Measurements from ENCODE around the gene COL4A6.

The COL4A6 gene

GRCh38 chrX:108299101-108299591 lies 139.1 kb downstream of the COL4A6 start:
- DNase-seq (ENCODE audit: low read depth, low spot score), result peak; percentile 9
- H3K4me3 ChIP-seq (ENCODE audit: low read length), result no peak overlapping the region

DNA sequence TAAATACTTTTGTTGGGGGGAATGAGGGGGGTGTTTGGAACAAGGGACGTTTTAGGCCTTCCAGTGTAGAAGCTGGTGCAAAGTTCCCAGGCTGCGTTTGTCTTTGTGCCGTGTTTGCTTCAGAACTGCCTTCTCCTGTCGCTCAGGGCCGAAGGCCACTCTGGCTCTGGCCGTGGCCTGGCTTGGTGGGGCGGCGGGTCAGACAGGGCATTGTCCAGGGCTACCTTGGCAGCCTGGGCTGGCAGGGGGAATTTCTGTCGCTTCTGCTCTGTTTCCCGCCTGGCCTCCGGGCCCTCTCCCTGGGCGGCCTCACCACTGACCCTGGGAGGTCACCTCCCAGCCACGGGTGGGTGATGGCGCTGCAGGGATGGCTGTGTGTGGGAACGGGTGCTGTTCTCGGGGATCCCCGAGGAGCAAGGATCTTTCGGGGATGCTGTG lies 140.0 kb downstream of the COL4A6 start:
- H3K4me3 ChIP-seq (ENCODE audit: low read length), result no peak overlapping the region
- no peak for DNase-seq (ENCODE audit: low read depth, low spot score)

DNA sequence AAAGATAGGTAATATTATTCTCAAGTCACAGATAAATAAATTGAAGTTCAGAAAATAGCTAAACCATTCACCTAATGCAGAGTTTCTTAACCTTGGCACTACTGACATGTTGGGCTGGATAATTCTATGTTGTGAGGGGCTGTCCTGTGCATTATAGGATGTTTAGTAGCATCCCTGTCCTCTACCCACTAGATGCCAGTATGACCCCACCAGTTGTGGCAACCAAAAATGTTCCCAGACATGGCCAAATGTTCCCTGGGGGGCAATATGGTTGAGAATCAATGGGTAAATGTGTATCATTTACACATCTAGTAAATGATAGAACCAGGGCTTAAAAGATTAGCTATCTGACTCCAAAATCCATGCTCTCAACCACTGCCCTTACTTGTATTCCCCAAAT lies 140.9 kb downstream of the COL4A6 start:
- DNase-seq (ENCODE audit: low read depth, low spot score), result no peak
- H3K4me3 ChIP-seq (ENCODE audit: low read length), result no peak overlapping the region

DNA sequence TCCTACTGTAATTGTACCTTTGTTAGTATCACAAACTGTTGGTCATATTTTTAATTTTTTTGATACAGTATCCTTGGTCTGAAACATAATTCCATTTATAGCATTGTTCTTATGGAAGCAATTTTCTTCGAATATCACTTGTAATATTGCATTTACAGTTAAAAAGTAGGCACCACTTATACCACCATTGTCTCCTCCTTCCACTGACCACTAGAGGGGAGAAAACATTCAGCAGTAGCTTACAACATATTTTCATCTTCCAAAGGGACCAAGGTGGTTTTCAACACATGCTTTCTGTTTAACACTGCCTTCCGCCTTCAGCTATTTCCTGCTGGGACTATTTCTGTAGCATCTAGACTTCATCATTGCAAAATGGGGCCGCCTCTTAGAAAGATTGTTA lies 146.2 kb downstream of the COL4A6 start:
- DNase-seq (ENCODE audit: low read depth, low spot score), result no peak

DNA sequence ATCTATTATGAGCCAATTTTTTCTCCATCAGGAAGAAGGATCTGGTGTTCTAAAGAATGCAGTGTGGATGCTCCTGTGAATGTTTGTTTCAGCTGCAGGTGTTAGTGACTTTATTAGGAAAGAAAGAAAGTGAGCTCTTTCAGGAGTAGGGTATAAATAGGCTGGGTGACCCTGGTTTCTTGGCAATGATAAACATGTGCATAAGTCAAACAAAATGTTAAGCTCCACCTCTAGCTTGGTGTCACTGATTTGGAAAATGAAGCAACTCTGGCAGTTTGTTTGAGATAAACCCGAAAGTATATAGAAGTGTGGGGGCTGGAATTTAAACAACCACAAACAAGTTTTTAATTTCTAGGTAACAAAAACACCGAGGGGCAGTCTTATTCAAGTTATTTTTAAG lies 152.3 kb downstream of the COL4A6 start:
- no peak overlapping the region for H3K4me3 ChIP-seq (ENCODE audit: low read length)
- DNase-seq (ENCODE audit: low read depth, low spot score), result no peak

More for the DNA sequence above, 146.2 kb downstream of the COL4A6 start:
- no peak overlapping the region for H3K4me3 ChIP-seq (ENCODE audit: low read length)

DNA sequence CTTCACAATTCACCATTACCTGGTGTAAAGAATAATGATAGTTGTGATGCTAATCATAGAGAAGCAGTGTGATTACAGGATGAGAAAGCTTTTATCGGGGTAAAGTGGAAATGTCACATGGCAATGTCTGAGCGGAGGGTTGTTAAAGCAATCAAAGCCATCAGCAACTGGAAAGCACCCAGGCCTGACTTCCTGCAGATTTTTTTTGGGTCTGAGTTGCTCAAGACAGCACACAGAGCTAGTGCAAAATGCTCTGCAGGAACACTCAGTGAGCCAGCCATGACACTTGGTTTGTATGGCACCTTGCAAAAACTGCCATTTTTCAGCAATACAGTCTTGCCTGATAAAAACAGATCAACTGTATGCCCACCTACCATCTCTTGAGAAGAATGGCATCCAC lies 152.9 kb downstream of the COL4A6 start:
- no peak for DNase-seq (ENCODE audit: low read depth, low spot score)

GRCh38 chrX:108275732-108276131 lies 162.5 kb downstream of the COL4A6 start:
- H3K4me3 ChIP-seq (ENCODE audit: low read length), result no peak overlapping the region
- no peak for DNase-seq (ENCODE audit: low read depth, low spot score)

More for the DNA sequence above, 152.9 kb downstream of the COL4A6 start:
- no peak overlapping the region for H3K4me3 ChIP-seq (ENCODE audit: low read length)

DNA sequence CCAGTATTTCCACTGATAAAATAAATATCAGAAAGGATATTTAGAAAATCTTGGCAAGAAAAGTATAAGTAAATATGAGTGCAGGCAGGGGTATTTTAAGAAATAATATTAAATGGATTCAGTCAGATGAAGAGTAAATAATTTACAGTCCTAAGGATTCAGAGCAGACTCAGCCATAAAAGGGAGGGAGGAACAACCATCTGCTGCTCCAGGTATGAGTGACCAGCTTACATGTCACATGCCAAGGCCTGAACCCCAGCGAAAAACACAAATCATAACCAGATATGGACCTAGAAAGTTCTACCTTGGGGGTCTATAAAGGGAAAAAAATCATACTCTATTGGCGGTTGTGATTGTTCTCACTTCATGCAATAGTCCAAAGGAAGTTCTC lies 166.8 kb downstream of the COL4A6 start:
- H3K4me3 ChIP-seq (ENCODE audit: low read length), result no peak overlapping the region
- no peak for DNase-seq (ENCODE audit: low read depth, low spot score)

DNA sequence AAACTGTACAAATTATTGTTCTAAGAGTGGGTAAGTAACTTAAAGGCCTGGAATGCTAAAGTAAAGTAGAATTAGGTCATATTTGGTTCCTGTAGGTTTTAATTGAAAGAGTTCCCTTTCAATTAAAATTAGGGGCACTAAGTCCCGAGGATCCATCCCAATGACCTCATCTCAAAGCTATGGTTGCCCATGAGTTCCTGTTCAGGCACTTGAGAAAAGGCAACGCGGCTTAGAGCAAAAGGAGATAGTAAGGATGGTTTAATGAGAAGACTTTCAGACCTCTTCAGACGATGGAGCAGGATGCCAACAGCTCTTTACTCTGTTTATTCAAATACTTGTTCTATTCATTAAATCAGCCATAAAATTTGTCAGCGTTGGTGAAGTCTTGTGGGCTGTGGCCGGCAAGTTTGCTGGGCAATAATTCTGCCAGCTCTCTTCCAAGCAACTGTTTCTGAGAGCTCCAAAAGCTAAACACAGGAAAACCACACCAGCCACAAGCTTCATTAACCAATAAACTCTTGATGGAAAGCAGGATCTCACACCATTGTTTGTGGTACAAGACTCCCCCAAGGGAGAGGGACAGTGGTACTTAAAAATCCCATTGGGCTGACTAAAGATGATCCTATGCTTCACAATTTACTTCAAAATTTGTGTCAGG lies 167.4 kb downstream of the COL4A6 start:
- no peak overlapping the region for H3K4me3 ChIP-seq (ENCODE audit: low read length)
- no peak for DNase-seq (ENCODE audit: low read depth, low spot score)

DNA sequence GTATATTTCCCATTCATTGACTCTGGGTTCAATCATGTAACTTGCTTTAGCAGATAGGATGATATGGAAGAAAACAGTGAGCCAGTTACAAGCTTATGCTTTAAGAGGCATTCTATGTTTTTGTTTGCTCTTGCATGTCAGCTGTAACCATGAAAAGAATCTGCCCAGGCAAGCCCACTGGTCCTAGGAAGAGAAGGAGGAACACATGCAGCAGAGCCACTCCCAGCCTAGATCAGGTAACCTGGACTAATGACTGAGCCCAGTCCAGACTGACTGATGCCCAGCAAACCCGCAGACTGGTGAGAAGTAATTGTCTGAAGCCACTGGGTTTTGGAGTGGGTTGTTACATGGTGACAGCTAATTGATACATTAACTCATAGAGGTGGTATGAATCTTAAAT lies 167.9 kb downstream of the COL4A6 start:
- no peak overlapping the region for H3K4me3 ChIP-seq (ENCODE audit: low read length)
- no peak for DNase-seq (ENCODE audit: low read depth, low spot score)

GRCh38 chrX:108268434-108269080 lies 169.7 kb downstream of the COL4A6 start:
- DNase-seq (ENCODE audit: low read depth, low spot score), result no peak
- no peak overlapping the region for H3K4me3 ChIP-seq (ENCODE audit: low read length)

- no peak for DNase-seq (ENCODE audit: low read depth, low spot score)
- H3K4me3 ChIP-seq (ENCODE audit: low read length), result no peak overlapping the region
Measured at GRCh38 chrX:108267557-108267956, 170.7 kb downstream of the COL4A6 start.

DNA sequence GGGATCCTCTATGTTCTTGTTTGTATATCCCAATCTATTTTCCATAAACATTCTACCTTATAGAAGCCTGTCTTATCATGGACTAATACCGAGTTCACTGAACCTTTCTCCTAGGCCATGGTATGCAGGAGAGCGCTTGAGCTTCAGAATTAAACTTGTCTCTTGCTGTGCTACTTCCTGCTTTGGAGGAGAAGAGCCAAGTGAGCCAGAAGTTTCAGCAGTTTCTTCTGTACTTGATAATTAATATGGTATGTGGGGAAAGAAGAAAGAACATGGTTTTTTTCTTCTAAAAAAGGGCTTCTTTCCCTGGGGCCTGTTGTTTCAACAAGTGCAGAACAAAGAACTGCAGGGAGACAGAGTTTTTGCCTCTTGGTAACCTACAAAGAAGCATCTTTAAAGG lies 173.8 kb downstream of the COL4A6 start:
- no peak overlapping the region for H3K4me3 ChIP-seq (ENCODE audit: low read length)
- no peak for DNase-seq (ENCODE audit: low read depth, low spot score)

DNA sequence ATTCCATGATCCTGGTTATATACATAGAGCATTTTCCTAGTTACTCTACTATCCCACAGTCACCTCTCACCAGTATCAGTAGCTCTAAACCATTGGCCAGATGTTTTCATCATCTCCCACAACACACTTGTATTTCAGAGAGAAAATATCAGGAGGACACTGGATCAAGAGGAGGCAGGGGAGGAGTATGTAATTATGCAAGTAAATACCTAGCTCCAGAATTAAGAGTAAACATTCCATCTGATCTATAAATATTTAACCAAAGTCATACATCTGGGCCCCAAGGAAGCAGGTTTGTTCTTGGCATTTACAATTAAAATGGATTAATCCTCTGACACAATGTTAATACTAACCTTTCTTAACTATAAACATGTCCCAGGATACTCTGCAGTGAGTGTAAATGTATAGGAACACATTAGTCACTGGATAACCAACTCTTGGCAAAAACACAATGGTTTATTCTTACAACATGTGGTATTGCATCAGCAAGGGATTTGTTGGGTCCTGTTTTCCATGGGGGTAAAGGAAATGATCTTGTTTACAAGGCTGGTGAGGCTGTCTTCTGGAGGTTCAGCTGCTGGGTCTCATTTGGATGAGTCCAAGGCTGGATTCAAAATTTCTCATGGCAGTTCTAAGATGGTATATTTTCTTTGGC lies 176.5 kb downstream of the COL4A6 start:
- no peak overlapping the region for H3K4me3 ChIP-seq (ENCODE audit: low read length)
- no peak for DNase-seq (ENCODE audit: low read depth, low spot score)

GRCh38 chrX:108257556-108257955 lies 180.7 kb downstream of the COL4A6 start:
- DNase-seq (ENCODE audit: low read depth, low spot score), result no peak
- no peak overlapping the region for H3K4me3 ChIP-seq (ENCODE audit: low read length)

DNA sequence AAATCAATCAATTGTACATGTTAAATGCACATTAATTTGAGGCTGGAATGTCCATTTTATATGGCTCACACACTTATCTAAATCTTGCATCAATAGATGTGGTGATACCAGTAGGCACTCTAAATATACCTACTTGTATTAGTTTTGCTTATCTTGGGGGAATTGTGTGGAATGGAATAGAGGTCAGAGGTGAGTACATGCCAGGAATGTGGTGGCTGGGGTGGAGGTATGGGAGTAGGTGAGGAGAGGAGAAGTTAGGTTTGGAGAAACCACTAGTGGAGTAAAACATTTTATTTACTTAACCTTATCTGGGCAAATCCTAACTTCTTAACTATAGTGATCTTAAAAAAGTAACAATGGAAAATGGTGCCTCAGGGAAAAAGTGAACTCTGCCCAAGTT lies 183.6 kb downstream of the COL4A6 start:
- DNase-seq (ENCODE audit: low read depth, low spot score), result no peak
- no peak overlapping the region for H3K4me3 ChIP-seq (ENCODE audit: low read length)

- no peak overlapping the region for H3K4me3 ChIP-seq (ENCODE audit: low read length)
Measured at GRCh38 chrX:108250654-108251579, 187.3 kb downstream of the COL4A6 start.

GRCh38 chrX:108246304-108246954 lies 191.8 kb downstream of the COL4A6 start:
- DNase-seq (ENCODE audit: low read depth, low spot score), result no peak
- no peak overlapping the region for H3K4me3 ChIP-seq (ENCODE audit: low read length)

More at GRCh38 chrX:108250654-108251579, 187.3 kb downstream of the COL4A6 start:
- no peak for DNase-seq (ENCODE audit: low read depth, low spot score)

DNA sequence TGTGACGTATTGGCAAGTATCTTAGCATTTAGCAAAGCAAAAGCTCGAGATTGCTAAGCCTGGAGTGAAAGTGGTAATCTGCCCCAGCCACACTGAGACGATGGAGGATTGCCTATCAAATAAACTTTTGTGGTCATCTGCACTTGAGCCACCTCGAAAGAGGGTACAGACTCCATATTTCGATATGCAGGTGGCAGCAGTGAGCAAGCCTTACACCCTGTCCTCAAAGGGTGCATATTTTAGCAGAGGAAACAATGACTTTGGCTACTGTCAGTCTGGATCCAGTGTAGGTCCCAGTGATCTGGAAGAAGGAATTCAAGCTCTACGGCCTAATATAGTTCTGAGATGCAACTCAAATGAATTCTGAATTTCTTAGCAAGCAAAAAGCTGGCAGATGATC lies 192.8 kb downstream of the COL4A6 start:
- no peak overlapping the region for H3K4me3 ChIP-seq (ENCODE audit: low read length)
- DNase-seq (ENCODE audit: low read depth, low spot score), result no peak

Measured in Jurkat, Clone E6-1 (cell line).